ENCODE results near the gene LIX1L. TPM values are rescaled to one million over a fixed set of nuclear protein-coding genes. Genes with fewer than 3 reads are reported as not detected.

Gene LIX1L
- total and polyA plus RNA-seq, 2 experiments from 2014 or later: 14.0 to 16.3 TPM

- Histone ChIP-seq H3K4me2 (peak overlapping the region; percentile 94), H3K4me3 (peak overlapping the region; percentile 31), H3K27me3 (peaks cover 29% of the 10 kb centered on the region), H3K9me3 (ENCODE audit: low read depth) (no peaks in the 10 kb centered on the region), H2AFZ (no peak overlapping the region), H4K20me1 (ENCODE audit: insufficient read depth, poor library complexity, severe bottlenecking) (no peaks in the 10 kb centered on the region), H3K4me1 (ENCODE audit: insufficient read depth) (peaks cover 32% of the 10 kb centered on the region), H3K9me2 (replicated peaks; ENCODE audit: insufficient read depth) (no peaks in the 10 kb centered on the region), H3K79me2 (peaks cover 2% of the 10 kb centered on the region), H3K36me3 (replicated peaks; ENCODE audit: insufficient read depth, low read depth) (no peaks in the 10 kb centered on the region), H3K27ac (peak overlapping the region; percentile 51)
- DNase-seq (ENCODE audit: low spot score): peak; percentile 31
- TF ChIP-seq EZH2 (IDR thresholded peaks at IDR 0.05; ENCODE audit: borderline replicate concordance): no peak
- no peak for TF ChIP-seq EZH2phosphoT487 (IDR thresholded peaks at IDR 0.05; ENCODE audit: low read depth, severe bottlenecking, unreplicated experiment)
- TF ChIP-seq CTCF (IDR thresholded peaks at IDR 0.05; ENCODE audit: poor library complexity): no peak
- WGBS (ENCODE audit: low lambda C conversion rate, missing lambda C conversion rate): 12% methylated on average over 17 of the region's 36 CpGs
These were observed 4.6 kb upstream of the LIX1L start for GRCh38 chr1:145962157-145963102.

- peaks cover 29% of the 10 kb centered on the region for H3K27me3 ChIP-seq
These were observed 3.8 kb upstream of the LIX1L start for GRCh38 chr1:145961425-145962156.

GRCh38 chr1:145961109-145961424 lies 3.2 kb upstream of the LIX1L start:
- peak overlapping the region; percentile 24 for H2AFZ ChIP-seq
- WGBS (ENCODE audit: low lambda C conversion rate, missing lambda C conversion rate): 1% methylated on average over 20 of the region's 22 CpGs
- peak overlapping the region; percentile 28 for H3K27ac ChIP-seq
- peak overlapping the region; percentile 94 for H3K4me2 ChIP-seq
- no peaks in the 10 kb centered on the region for H4K20me1 ChIP-seq (ENCODE audit: insufficient read depth, poor library complexity, severe bottlenecking)
- no peaks in the 10 kb centered on the region for H3K9me3 ChIP-seq (ENCODE audit: low read depth)
- peaks cover 32% of the 10 kb centered on the region for H3K4me1 ChIP-seq (ENCODE audit: insufficient read depth)
- H3K79me2 ChIP-seq: no peaks in the 10 kb centered on the region
- no peaks in the 10 kb centered on the region for H3K36me3 ChIP-seq (replicated peaks; ENCODE audit: insufficient read depth, low read depth)
- H3K4me3 ChIP-seq: peak overlapping the region; percentile 31
- TF ChIP-seq CTCF (IDR thresholded peaks at IDR 0.05; ENCODE audit: poor library complexity) (no peak), EZH2phosphoT487 (IDR thresholded peaks at IDR 0.05; ENCODE audit: low read depth, severe bottlenecking, unreplicated experiment) (no peak), EZH2 (IDR thresholded peaks at IDR 0.05; ENCODE audit: borderline replicate concordance) (no peak)
- peaks cover 29% of the 10 kb centered on the region for H3K27me3 ChIP-seq
- DNase-seq (ENCODE audit: low spot score): no peak
- no peaks in the 10 kb centered on the region for H3K9me2 ChIP-seq (replicated peaks; ENCODE audit: insufficient read depth)

More at GRCh38 chr1:145961425-145962156, 3.8 kb upstream of the LIX1L start:
- H3K4me3 ChIP-seq: peak overlapping the region; percentile 31
- no peak overlapping the region for H3K27ac ChIP-seq
- no peaks in the 10 kb centered on the region for H3K36me3 ChIP-seq (replicated peaks; ENCODE audit: insufficient read depth, low read depth)
- peak overlapping the region; percentile 24 for H2AFZ ChIP-seq
- no peaks in the 10 kb centered on the region for H4K20me1 ChIP-seq (ENCODE audit: insufficient read depth, poor library complexity, severe bottlenecking)
- H3K9me2 ChIP-seq (replicated peaks; ENCODE audit: insufficient read depth): no peaks in the 10 kb centered on the region
- WGBS (ENCODE audit: low lambda C conversion rate, missing lambda C conversion rate): 4% methylated on average over 56 of the region's 57 CpGs
- TF ChIP-seq EZH2 (IDR thresholded peaks at IDR 0.05; ENCODE audit: borderline replicate concordance) (peak; percentile 25), CTCF (IDR thresholded peaks at IDR 0.05; ENCODE audit: poor library complexity) (no peak), EZH2phosphoT487 (IDR thresholded peaks at IDR 0.05; ENCODE audit: low read depth, severe bottlenecking, unreplicated experiment) (no peak)
- H3K4me1 ChIP-seq (ENCODE audit: insufficient read depth): peaks cover 32% of the 10 kb centered on the region
- peak; percentile 39 for DNase-seq (ENCODE audit: low spot score)
- no peaks in the 10 kb centered on the region for H3K9me3 ChIP-seq (ENCODE audit: low read depth)
- peak overlapping the region; percentile 94 for H3K4me2 ChIP-seq
- no peaks in the 10 kb centered on the region for H3K79me2 ChIP-seq
